GM18507 (cell line): ENCODE data around the gene MBP.

ENCODE experiments used
- DNase-seq: peaks from one replicate; pipeline ENCODE4 v3.0.0; 2011; ENCODE audit warnings: low read depth; ENCODE audit not compliant: insufficient read length; ENCODE audit errors: extremely low spot score
- FAIRE-seq: peaks from 2 replicates; lab custom pipeline; 2011; peaks lifted over from hg19 to GRCh38; lab: Jason Lieb, UNC

The MBP gene

DNA sequence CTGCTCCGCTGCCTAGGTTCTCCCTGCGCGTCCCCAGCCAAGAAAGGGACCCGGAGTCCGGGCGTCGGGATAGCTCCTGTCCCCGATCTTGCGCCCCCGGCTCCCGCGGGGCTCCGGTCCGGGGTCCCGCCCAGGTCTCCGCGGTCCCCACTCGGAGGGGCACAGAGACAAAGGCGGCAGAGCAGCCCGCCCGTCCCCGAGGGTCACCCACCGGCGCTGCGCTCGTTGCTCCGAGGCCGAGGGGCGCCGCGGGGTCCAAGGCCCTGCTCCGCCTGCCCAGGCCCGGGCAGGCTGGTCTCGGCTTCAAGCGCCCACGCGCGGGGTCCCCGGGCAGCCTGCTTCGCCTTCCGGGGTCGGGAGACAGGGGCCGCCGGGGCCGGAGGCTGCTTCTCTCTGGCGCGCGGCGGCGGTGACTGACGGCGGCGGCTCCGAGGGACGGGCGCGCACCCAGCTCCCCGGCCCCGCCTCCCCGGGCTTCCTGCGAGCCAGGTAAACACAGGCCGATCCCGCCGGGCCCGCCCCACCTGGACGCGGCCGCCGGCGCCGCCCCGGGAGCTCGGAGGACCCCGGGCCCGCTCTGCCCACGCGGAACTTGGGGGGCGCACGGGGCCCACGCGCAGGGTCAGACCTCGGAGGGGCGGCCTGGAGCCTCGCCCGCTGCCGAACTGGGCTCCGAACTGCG lies at the start of gene MBP:
Gene MBP (minus strand): TSS at position 415 of the 682 bp plus-strand sequence. CDS start 27,522 bp downstream, outside the sequence.
- no peak for DNase-seq
- no peak for FAIRE-seq

DNA sequence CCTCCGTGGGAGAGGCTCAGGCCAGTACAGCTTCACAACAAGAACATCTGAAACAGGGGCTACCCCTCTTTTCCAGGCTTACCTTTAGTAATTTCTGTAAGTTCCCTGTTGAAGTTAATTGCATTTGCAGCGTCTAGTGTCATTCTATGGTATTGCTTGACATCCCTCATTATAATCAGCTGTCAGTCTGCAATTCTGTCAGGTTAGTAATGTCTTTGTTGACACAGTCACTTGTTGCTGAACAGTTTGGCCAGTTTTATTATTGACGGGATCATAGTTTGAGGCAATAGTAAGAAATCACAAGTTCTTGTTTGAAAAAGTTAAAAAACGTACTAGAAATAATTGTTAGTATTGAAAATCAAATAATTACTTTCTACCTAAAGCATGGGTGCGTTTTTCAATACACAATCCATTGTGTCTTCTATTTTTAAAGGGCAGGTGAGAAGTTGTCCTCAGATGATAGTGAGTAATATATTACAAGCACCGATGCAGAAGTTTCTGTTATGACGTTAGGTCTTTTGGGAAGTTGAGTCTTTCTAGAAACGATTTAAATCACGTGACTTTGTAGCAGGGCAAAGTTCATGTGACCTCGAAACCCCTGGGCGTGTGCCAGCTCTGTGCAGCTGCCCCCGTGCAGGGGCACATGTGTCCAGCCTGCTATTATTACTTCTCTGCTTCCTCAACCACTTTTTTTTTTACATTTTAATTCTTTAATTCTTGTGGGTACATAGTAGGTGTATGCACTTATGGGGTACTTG lies 49.5 kb upstream of the MBP start:
- FAIRE-seq (no peak), DNase-seq (no peak)

DNA sequence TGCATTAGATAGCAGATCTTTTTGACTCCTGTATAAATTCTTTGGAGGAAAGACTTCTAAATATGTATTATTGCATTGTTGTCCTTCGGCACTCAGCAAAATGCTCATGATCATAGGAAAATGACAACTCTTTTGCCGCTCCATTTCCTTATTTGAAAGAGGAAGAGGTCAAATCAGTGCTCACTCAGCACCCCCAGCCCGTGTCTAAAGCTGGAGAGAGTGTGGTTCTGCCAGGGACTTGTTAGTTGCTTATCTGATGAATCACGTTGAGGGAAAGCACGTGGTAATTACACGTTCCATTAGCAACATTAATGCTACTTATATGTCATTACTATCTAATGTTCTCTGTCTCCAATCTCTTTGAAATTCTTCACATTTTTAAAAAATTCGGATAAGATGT lies 46.0 kb upstream of the MBP start:
- no peak for DNase-seq

DNA sequence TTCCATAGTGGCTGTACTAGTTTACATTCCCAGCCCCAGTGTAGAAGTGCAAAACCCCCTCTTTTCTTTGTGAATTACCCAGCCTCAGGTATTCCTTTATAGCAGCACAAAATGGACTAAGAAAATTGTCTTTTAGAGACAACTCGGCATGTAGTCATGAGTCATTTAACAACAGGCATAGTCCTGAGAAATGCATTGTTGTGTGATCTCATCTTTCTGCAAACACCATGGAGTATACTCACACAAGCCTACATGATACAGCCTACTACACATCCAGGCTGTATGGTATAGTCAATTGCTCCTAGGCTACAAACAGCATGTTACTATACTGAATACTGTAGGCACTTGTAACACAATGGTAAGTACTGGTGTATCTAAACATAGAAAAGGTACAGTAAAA lies 44.4 kb upstream of the MBP start:
- FAIRE-seq (no peak), DNase-seq (no peak)

More for the DNA sequence above, 46.0 kb upstream of the MBP start:
- no peak for FAIRE-seq

DNA sequence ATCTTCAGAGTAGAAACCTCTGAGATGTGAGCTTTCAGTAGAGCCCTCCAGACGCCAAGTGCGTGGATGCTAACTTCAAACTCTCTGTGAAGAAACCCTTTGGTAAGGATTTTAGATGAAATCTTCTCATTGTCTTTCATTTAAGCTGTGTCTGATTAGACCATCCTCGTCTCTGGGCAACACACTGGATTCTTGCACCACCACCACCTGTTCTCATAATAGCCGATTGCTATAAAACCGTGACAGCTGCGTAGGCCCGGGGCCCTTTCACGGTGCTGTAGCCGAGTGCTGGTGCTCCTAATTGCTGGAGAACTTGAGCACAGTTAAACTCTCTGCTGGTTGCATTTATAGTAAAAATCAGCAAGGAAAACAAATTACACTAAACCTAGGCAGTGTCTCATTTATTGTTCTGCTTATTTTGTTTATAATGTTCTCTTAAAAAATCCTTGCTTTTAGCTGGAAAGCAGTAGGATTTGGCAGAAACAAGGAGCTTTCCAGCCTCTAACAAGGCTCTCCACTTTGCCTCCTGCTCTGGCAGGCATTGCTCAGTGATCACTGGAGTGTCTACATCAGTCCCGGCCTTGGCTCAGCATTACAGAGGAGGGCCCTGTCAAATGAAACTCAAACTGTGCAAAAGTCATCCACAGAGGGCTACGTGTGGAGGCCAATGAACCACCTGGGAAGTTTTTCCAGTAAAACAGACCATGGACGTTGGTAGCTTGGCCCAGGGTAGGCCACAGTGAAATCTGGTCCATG lies 40.9 kb upstream of the MBP start:
- DNase-seq: no peak
- FAIRE-seq: no peak

DNA sequence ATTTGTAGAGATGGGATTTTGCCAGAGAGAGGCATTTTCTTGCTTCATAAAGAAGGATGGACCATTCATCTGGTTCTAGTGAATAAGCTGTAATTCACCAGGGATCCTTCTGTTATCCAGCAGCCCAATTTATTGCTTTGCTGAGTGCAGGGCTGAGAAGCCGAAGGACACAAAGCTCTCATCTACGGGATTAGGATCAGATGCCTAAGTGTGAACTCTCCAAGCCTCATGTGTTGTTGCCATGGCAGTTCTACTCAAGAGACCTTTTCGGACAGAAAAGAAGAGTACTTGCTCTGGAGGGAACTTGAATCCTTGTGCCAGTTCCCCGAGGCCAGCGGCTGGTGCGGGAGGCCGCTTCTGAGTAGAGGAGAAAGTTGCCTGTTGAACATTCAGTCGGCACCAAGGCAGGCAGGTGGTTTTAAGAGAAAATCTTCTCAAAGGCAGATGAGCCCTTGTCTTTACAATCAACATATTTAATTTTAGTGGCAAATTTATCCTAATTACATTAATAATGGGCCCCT lies 38.4 kb upstream of the MBP start:
- no peak for DNase-seq
- FAIRE-seq: no peak

DNA sequence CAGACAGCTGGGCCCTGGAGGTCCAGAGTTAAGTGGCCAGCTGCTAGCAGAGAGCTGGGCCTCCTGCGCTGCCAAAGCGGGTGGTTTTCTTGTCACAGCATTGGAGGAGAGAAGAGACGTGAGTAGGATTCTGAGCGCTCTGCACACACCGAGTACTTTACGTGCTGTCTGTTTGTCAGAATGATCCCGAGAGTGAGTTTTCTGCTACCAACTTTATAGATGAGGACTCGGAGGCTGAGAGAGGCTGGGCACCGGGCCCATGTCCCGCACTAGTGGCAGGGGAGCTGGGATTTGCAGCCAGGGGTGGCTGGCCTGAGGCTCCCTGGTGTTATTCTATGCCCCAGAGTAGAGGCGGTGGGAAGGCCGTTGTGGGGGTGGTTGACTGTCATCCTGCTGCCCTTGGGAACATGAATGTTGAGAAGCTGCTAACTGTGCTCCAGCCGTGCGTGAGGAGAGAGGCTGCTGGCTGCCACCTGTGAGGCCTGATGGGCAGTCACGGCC lies 36.3 kb upstream of the MBP start:
- no peak for DNase-seq
- FAIRE-seq: no peak

DNA sequence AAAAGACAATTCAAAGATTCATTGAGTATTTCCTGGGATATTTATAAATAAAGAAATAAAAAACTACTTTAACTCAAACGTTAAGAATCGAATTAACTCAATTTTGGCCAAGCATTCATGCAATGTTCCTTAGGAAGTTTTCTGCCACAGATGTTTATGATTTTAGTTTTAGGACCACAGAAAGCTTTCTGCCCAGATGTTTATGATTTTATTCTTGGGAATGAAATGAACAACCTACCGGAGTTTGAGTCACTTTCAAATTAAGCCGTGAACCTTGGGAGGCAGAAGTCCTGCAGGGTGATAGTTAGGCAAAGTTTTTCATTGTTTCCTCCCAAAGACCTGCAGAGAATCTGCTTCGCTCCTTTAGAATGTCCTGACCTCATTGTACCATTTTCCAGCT lies 34.7 kb upstream of the MBP start:
- no peak for DNase-seq
- FAIRE-seq: no peak

DNA sequence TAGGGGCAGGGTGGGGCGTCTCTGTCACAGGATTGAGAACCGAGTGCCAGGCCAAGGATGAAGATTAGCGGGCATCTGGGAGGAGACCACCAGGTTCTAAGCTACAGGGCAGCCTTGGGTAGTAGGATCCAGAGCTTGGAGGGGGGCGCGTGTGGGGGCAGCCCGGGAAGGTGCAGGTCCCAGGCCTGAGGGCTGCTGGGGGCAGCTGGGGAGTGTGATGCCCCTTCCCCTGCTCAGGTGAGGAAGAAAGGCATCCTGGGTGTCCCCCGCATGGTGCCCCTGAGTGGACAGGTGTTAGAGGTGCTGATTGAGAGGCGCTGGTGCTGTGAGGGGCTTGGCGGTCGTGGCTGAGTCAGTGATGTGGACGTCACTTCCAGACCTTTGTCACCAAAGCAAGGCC lies 33.9 kb upstream of the MBP start:
- no peak for FAIRE-seq
- DNase-seq: no peak

DNA sequence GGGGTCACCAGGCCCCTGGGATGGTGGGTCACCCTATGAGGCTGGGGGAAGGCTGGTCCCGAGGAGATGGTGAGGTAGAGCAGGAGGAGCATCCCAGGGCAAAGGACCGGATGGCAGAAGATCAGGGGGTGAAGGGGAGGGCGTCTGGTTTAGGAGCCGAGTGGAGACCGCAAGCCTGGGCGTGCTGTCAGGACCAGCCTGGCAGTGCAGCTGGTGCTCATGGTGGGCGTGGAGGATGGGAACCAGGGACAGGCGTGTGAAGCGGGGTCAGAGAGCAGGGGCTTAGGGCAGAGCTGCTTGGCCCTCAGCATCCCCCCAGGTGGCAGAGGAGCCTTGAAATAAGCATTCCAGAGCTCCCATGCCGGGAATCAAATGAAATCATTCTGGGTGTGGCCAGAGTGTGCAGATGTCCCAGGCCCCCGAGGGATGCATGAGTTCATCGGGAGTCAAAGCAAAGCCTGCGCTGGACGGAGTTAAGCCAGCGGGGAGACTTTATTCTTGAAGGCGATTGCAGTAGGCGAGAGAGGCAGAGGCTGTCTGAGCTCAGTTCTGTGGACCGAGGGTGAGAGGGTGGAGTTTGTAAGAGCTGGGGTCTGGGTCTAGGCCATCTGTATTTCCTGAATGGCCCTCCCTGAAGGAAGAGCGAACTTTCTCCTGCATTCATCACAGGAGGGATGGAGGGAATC lies 33.1 kb upstream of the MBP start:
- FAIRE-seq: no peak
- DNase-seq: no peak

DNA sequence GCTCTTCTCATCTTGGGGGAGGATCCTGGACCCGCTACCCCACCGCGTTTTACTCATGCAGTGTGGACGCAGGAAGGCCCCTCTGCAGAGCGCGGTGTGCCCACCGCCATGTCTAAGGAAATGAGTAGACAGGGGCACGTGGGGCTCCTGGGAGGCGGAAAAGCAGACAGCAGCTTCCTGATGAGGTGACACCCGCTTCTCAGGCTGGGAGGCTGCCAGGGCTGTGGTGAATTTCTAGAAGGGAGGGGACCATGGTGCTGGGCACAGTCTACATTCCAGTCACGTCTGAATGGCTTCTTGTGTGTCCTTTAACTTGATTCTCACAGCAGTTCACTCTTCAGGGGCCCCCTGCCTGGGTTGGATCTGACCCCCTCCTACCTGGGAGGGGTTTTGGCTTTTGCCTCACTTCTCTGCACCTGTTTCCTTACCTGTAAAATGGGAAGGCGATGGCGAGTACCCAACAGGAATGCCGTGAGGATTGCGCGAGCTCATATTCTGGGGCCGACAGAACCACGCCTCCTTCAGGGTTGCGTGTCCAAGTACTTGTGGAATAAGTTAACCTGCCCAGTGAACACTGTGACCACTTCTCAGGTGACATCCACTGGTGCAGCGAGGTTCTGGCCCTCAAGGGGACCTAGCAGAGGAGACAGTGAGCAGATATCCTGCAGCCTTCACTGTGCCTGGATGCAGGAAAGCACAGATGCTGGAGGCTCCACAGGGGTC lies 32.3 kb upstream of the MBP start:
- no peak for FAIRE-seq
- no peak for DNase-seq

DNA sequence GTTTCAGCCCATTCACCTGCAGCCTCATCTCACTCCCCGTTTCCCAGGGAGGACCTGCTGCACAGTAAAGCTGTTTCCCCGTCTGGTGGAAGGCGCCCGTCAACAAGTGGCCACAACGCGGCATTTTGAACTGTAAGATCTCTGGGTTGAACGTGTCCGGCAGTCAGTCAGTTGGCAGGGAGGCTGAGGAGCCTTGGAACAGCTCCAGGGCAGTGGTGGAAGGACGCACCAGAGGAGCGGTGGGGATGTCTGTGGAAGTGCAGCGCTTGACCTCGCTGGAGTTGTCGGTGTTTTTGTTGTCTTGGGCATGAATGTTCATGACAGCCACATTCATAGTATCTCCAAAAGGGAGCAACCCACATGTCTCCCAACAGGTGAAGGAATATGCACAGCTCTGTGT lies 31.4 kb upstream of the MBP start:
- no peak for DNase-seq
- FAIRE-seq: no peak

DNA sequence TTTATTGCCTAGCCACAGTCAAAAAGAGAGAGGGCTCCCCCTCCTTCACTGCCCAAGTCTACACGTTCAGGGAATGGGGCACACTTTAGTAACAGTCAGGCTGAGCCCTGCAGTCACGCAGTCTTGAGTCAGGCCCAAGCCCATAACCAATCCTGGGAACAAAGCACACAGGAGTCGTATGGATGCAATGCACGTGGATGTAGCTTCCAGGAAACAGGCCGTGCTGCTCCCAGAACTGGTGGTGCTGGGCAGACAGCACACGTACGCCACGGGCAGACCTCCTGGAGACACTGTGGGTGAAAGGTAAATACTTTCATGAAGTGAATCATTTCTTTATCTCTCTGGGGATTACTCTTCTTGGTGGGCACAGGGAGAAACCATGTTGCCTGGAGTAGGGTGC lies 30.0 kb upstream of the MBP start:
- DNase-seq: no peak
- FAIRE-seq: no peak

DNA sequence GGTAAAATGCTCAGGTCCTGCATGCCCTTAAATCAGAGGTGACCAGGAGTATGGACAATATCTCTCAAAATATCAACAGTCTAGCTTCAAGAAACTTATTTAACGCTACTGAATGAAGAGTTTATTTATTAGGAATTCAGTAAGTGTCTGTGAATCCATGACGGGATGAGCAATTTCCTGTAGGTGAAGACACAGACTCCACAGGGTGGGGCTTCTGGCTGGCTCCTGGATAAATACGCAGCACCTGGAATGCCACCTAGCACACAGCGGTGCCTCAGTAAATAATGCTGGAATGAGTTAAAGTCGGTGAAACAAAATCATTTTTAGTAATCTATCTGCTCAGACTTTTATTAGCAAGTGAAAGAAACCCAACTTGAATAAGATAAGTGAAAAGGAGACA lies 29.4 kb upstream of the MBP start:
- FAIRE-seq (no peak), DNase-seq (no peak)

DNA sequence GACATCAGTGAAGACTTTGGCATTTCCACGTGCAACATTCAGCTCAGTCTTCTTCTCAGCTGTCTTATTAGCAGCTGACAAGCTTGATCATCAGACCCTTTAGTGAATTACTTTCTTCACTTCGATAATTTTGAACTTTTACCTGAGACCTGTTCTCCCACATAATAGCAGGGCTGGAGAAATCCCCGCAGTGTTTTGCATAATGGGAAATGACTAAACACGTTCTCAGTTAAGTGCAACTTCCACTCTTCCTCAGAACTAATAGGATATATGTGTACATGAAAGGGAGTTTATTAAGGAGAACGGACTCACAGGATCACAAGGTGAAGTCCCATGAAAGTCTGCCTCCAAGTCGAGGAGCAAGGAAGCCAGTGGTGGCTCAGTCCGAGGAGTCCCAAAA lies 28.8 kb upstream of the MBP start:
- DNase-seq: no peak
- FAIRE-seq: no peak

DNA sequence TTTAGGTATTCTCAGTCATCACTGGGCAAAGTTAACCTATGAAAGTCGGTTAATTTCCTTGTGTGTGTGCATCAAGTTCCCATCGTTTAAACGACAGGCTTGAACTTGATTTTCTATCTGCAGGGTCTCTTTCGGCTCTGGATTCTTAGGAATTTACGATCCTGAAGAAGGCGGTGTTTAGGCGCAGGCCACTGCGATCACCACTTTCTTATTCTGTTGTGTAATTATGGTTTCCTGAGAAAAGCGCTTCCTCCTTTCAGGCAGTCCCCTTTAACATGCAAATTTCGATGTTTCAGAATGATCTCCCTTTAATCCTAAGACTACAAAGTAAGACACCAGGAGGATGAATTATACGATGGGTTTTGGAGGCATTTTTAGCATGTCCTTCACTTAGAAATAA lies 27.9 kb upstream of the MBP start:
- FAIRE-seq (peak; percentile 63), DNase-seq (no peak)

DNA sequence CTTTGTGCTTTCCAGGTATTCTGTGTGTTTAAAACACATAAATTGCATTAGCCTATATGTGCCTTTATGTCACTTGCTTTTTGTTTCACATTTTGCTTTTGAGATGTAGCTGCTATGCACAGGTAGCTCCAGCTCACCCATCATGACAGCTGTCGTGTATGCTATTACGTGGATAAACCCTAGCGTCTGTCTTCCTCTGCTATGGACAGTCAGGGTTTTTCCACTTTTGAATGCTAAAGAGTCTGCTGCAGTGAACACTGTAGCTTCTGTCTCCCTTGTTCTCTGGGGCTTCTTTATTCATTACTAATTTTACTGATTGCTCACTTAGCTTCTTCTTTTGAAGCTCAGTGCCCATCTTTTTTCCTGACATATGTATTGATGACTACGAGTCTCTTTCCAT lies 24.7 kb upstream of the MBP start:
- FAIRE-seq: no peak
- no peak for DNase-seq

DNA sequence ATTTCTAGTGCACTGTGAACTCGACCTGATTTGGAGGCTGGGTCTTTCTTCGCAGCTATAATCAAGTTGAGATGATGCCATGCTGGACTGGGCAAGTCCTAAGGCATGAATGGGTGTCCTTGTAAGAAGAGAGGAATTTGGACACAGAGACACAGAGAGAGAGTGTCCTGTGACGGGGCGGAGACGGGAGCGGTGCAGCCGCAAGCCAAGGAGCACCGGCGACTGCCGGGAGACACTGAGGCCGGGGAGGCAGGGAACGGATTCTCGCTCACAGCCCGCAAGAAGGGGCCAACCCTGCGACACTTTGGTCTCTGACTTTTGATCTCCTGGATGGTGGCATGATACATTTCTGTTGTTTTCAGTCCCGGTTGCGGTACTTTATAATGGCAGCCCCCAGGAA lies 22.4 kb upstream of the MBP start:
- no peak for DNase-seq
- FAIRE-seq: no peak

DNA sequence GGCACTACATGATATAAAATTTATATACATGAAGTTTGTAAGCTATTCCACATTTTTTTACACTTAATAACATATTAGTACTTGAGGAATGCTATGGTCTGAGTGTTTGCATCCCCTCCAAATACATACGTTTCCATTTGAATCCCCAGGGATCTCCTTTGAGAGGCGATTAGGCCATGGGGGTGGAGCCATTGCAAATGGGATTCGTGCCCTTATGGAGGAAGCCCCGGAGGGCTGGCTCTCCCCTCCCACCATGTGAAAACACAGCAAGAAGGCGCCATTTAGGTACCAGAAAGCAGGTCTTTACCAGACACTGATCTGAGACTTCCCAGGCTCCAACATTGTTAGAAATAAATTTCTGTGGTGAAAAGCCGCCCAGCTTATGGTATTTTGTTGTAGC lies 20.8 kb upstream of the MBP start:
- DNase-seq (no peak), FAIRE-seq (no peak)
